HepG2 (cell line): ENCODE data around the gene CCDC74A. TPM values are rescaled to one million over a fixed set of nuclear protein-coding genes. Genes with fewer than 3 reads are reported as not detected.
"Not testable (repeated sequence)": the region's sequence is repeated elsewhere in the genome, so short reads cannot be mapped to it uniquely, and the experiment has no call there.

Source experiments
- ATAC-seq: fragments of 200-7000 bp; cut with Tn5 transposase; 3 replicates; pipeline ENCODE4 v1.9.1; 2020; ENCODE audit warnings: mild to moderate bottlenecking, moderate library complexity
- BruUV-seq: library from RNA; stranded (reverse); fragments of 400-500 nt; replicated peaks from 2 replicates; lab custom pipeline; 2021; lab: Mats Ljungman, UMichigan
- CTCF ChIA-PET: fragments of 300-600 bp; formaldehyde crosslinking; extraction: SDS; loops from one replicate; lab custom pipeline; 2021; ENCODE audit warnings: low total read pairs, inconsistent platforms, low intra/inter-chr PET ratio; lab: Yijun Ruan, JAX
- POLR2A ChIA-PET: fragments of 350-600 bp; sonication (Branson Sonifier 250); formaldehyde crosslinking; loops from one replicate; lab custom pipeline; 2020; ENCODE audit warnings: antibody characterized with exemption, inconsistent platforms; lab: Yijun Ruan, JAX
- DNase-seq: peaks from one replicate; pipeline ENCODE4 v3.0.0-alpha.2; 2015; ENCODE audit warnings: low spot score
- FAIRE-seq: peaks from 3 replicates; lab custom pipeline; 2011; peaks lifted over from hg19 to GRCh38; lab: Jason Lieb, UNC
- H2AFZ ChIP-seq: one replicate; pipeline ENCODE4 v1.6.1; 2011; ENCODE audit warnings: low read length, inconsistent platforms
- H3K27ac ChIP-seq: fragments of 300-600 bp; 3 replicates; pipeline ENCODE4 v1.8.0; 2011; ENCODE audit warnings: mixed run types, mild to moderate bottlenecking, mixed read lengths, low read length, inconsistent platforms; ENCODE audit not compliant: insufficient read depth; ENCODE audit errors: extremely low read length
- H3K27me3 ChIP-seq, 2 experiments: fragments of 200-600 bp in 1 of 2; 2 replicates in 1 of 2; 3 replicates in 1 of 2; pipeline versions ENCODE4 v1.6.0 to v1.8.0; 2011; ENCODE audit warnings: low read length in 2 of 2, mild to moderate bottlenecking in 2 of 2, moderate library complexity in 2 of 2, inconsistent platforms in 1 of 2; ENCODE audit not compliant: insufficient read depth in 2 of 2, control insufficient read depth in 1 of 2
- H3K36me3 ChIP-seq, 2 experiments: fragments of 200-600 bp in 1 of 2; replicated peaks in 1 of 2; 2 replicates in 1 of 2; 3 replicates in 1 of 2; pipeline versions ENCODE4 v1.5.1 to v1.8.0; 2011; ENCODE audit warnings: low read length in 2 of 2, inconsistent platforms in 1 of 2; ENCODE audit not compliant: insufficient read depth in 2 of 2, control insufficient read depth in 1 of 2
- H3K4me1 ChIP-seq: 2 replicates; pipeline ENCODE4 v1.5.1; 2012; ENCODE audit warnings: low read length, inconsistent platforms; ENCODE audit not compliant: insufficient read depth
- H3K4me2 ChIP-seq: 2 replicates; pipeline ENCODE4 v1.6.0; 2011; ENCODE audit warnings: low read depth, low read length, inconsistent platforms
- H3K4me3 ChIP-seq, 3 experiments: fragments of 200-600 bp in 1 of 3; sonication (generic), shearing (Covaris generic) in 1 of 3; replicated peaks in 1 of 3; 2 replicates each; pipeline ENCODE4 v1.5.1; 2011 to 2016; ENCODE audit warnings: low read length in 3 of 3, inconsistent platforms in 2 of 3, low read depth in 2 of 3, mild to moderate bottlenecking in 2 of 3, control low read depth in 1 of 3, mixed read lengths in 1 of 3; ENCODE audit not compliant: insufficient read depth in 1 of 3
- H3K79me2 ChIP-seq: one replicate; pipeline ENCODE4 v1.6.1; 2011; ENCODE audit warnings: low read length, inconsistent platforms; ENCODE audit not compliant: insufficient read depth
- H3K9ac ChIP-seq: 2 replicates; pipeline ENCODE4 v1.6.0; 2011; ENCODE audit warnings: mild to moderate bottlenecking, low read depth, low read length, inconsistent platforms; ENCODE audit not compliant: insufficient read depth
- H3K9me3 ChIP-seq: 2 replicates; pipeline ENCODE4 v1.5.1; 2012; ENCODE audit warnings: mild to moderate bottlenecking, low read length
- H4K20me1 ChIP-seq: 2 replicates; pipeline ENCODE4 v1.6.0; 2011; ENCODE audit warnings: inconsistent platforms, mild to moderate bottlenecking, low read length, moderate library complexity; ENCODE audit not compliant: insufficient read depth
- AGO2 ChIP-seq: fragments of 200-400 bp; formaldehyde crosslinking; optimal IDR thresholded peaks from 2 replicates; pipeline ENCODE3; 2017; ENCODE audit warnings: mild to moderate bottlenecking, low read depth, low read length, moderate library complexity
- DMAP1 ChIP-seq: IDR thresholded peaks from 2 replicates; pipeline ENCODE4 v1.6.1; 2016
- EP300 ChIP-seq, 3 experiments: sonication (generic) in 1 of 3; formaldehyde crosslinking in 1 of 3; IDR thresholded peaks; 2 replicates each; pipeline versions ENCODE4 v1.5.1 to v1.6.1; 2011 to 2020; ENCODE audit warnings: low read depth in 2 of 3, low read length in 2 of 3, borderline replicate concordance in 1 of 3, improper control_type of control experiment in 1 of 3, mild to moderate bottlenecking in 1 of 3, missing genetic modification reagents in 1 of 3, moderate library complexity in 1 of 3
- HNRNPUL1 ChIP-seq: fragments of 200-400 bp; formaldehyde crosslinking; IDR thresholded peaks from 2 replicates; pipeline ENCODE4 v1.6.1; 2017; ENCODE audit warnings: low read depth, mild to moderate bottlenecking, low read length, moderate library complexity
- KLF9 ChIP-seq: IDR thresholded peaks from 2 replicates; pipeline ENCODE4 v1.6.1; 2016; ENCODE audit warnings: low read depth
- SP2 ChIP-seq: sonication (generic); formaldehyde crosslinking; IDR thresholded peaks from 2 replicates; pipeline ENCODE4 v1.5.1; 2020; ENCODE audit warnings: mild to moderate bottlenecking, missing genetic modification reagents
- STAG1 ChIP-seq: sonication (generic); formaldehyde crosslinking; IDR thresholded peaks from 2 replicates; pipeline ENCODE4 v1.4.0; 2020; ENCODE audit warnings: missing genetic modification reagents
- WIZ ChIP-seq: sonication (generic); formaldehyde crosslinking; IDR thresholded peaks from 2 replicates; pipeline ENCODE4 v1.5.1; 2020; ENCODE audit warnings: mild to moderate bottlenecking, missing genetic modification reagents
- ZNF562 ChIP-seq: sonication (generic); formaldehyde crosslinking; IDR thresholded peaks from 2 replicates; pipeline ENCODE4 v1.8.0; 2022; ENCODE audit warnings: missing genetic modification reagents, borderline replicate concordance
- ZNF777 ChIP-seq: sonication (generic); formaldehyde crosslinking; IDR thresholded peaks from 2 replicates; pipeline ENCODE4 v1.4.0; 2020; ENCODE audit warnings: missing genetic modification reagents
- WGBS: methylation state at CpG from one replicate; pipeline ENCODE4 v1.1.6; 2017; ENCODE audit warnings: low lambda C conversion rate; 5-methylcytosine and 5-hydroxymethylcytosine counted together
- in situ Hi-C: cut with HindIII; loops from 2 replicates; pipeline ENCODE4 v1.10.0; 2017; ENCODE audit warnings: low pct_unique_long_range_greater_than_20kb; ENCODE audit not compliant: extremely low pct_ligation_motif_present
- intact Hi-C: fragments of 100-400 bp; cut with micrococcal nuclease; formaldehyde crosslinking; loops from one replicate; pipeline ENCODE4 v1.10.0; 2022; ENCODE audit not compliant: unreplicated experiment
- polyA plus RNA-seq, 8 experiments: library from polyadenylated mRNA; depleted of rRNA in 3 of 8; stranded (reverse) in 7 of 8; unstranded in 1 of 8; fragments of >200 nt; fragmentation: Illumina TruSeq in 4 of 8; extraction: Trizol in 4 of 8; gene quantifications; 2 replicates each; pipeline versions ENCODE4 v1.2.1 to v1.2.3, GENCODE V29; 2011 to 2016; ENCODE audit warnings: low read depth in 4 of 8, missing spikeins in 1 of 8, mixed read lengths in 1 of 8; ENCODE audit not compliant: insufficient read depth in 1 of 8
- total RNA-seq, 5 experiments: library from RNA; depleted of rRNA; stranded (reverse); fragments of >200 nt; fragmentation: Illumina TruSeq; extraction: Trizol; gene quantifications; 2 replicates each; pipeline ENCODE4 v1.2.3, GENCODE V29; 2016; ENCODE audit warnings: low read depth in 1 of 5
- TF ChIP-seq, protein P1 (sequence below): sonication (generic); formaldehyde crosslinking; IDR thresholded peaks from 2 replicates; pipeline ENCODE4 v1.5.0; 2020; ENCODE audit warnings: mild to moderate bottlenecking, missing genetic modification reagents, moderate library complexity
- TF ChIP-seq, protein P2 (sequence below): IDR thresholded peaks from 2 replicates; pipeline ENCODE4 v1.6.1; 2016; ENCODE audit warnings: mild to moderate bottlenecking, missing biosample characterization, missing genetic modification reagents
- TF ChIP-seq, protein P3 (sequence below): IDR thresholded peaks from 2 replicates; pipeline ENCODE4 v1.6.1; 2018; ENCODE audit warnings: missing genetic modification reagents

The CCDC74A gene
- total and polyA plus RNA-seq, 2 of the 13 experiments (the other 11 are each of a cell fraction or from before 2014, with no cell fraction given) = 0.15 to 0.17 TPM

DNA sequence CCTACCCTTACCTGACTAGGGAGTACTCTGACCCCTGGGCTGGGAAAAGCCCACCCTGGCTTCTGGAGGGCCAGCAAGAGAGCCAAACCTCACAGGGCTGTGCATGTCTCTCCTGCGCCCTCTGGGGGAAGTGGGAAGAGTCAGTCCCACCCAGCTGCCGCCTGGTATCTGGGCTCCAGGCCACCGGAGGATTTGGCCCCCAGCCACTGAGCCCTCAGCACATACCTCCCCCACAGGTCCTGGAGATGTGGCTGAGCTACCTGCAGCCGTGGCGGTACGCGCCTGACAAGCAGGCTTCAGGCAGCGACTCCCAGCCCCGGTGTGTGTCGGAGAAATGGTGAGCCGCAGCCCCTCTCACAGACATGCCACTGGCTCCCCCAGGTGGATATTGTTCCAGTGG, 11.1 kb upstream of the CCDC74A start:
- H3K4me2 ChIP-seq, H3K27me3 ChIP-seq, H3K9me3 ChIP-seq, H3K27ac ChIP-seq, H3K4me3 ChIP-seq, H3K79me2 ChIP-seq, H4K20me1 ChIP-seq, POLR2A ChIA-PET, BruUV-seq, H2AFZ ChIP-seq, H3K9ac ChIP-seq, H3K4me1 ChIP-seq, CTCF ChIA-PET, in situ Hi-C loops: not testable (repeated sequence)
- FAIRE-seq = peak; percentile 59
- intact Hi-C loops = loop anchor here (1.0 kb wide), 1 partner anchor 103 kb away; no protein-coding TSS in a partner anchor
- WGBS = 80% methylated on average over 9 of the region's 11 CpGs
- DNase-seq = peak; percentile 33
- ATAC-seq = peak; percentile 58
- peaks cover 22 to 28% of the 10 kb centered on the region in 2 experiments; a peak in 4 of 5 replicates for H3K36me3 ChIP-seq
- TF ChIP-seq AGO2 (peak; percentile 47), STAG1 (CRISPR knock-in tag) (peak; percentile 35)
- TF ChIP-seq, protein P1, sequence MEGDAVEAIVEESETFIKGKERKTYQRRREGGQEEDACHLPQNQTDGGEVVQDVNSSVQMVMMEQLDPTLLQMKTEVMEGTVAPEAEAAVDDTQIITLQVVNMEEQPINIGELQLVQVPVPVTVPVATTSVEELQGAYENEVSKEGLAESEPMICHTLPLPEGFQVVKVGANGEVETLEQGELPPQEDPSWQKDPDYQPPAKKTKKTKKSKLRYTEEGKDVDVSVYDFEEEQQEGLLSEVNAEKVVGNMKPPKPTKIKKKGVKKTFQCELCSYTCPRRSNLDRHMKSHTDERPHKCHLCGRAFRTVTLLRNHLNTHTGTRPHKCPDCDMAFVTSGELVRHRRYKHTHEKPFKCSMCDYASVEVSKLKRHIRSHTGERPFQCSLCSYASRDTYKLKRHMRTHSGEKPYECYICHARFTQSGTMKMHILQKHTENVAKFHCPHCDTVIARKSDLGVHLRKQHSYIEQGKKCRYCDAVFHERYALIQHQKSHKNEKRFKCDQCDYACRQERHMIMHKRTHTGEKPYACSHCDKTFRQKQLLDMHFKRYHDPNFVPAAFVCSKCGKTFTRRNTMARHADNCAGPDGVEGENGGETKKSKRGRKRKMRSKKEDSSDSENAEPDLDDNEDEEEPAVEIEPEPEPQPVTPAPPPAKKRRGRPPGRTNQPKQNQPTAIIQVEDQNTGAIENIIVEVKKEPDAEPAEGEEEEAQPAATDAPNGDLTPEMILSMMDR (CRISPR knock-in tag) = peak; percentile 45

DNA sequence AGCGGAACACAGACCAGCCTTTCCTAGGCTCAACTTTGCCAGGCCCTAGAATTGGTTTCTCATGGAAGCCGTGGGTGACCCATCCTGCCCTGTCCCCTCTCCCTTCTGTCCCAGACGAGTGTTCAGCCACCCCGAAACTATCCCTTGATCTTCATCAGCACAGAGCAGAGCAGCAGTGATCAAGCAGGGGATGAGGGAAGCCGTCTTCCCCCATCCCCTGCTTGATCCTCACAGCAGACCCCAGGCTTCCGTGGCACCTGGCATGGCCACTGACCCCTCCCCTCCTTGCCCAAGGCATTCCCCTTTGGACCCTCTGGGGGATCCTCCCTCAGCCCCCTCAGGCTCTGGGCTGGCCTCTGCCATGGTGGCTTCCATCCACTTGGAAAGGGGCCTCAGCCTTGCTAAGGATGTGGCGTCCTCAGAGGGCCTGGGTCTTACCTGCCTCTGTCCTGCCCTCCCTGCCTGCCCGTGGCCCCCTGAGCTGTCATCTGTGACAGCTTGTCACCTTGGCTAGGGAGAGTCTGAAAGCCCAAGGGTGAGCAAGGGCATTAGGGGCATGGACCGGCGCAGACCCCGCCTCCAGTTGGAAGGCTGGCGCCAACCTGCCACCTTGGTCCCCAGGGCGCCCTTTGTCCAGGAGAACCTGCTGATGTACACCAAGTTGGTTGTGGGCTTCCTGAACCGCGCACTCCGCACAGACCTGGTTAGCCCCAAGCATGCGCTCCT, 10.4 kb upstream of the CCDC74A start:
- Histone ChIP-seq H3K4me2 (no peak overlapping the region), H3K79me2 (no peaks in the 10 kb centered on the region), H3K27me3 (no peaks in the 10 kb centered on the region), H3K9ac (no peak overlapping the region), H3K4me3 (no peak overlapping the region), H3K27ac (no peak overlapping the region), H3K36me3 (peaks cover 22 to 27% of the 10 kb centered on the region in 2 experiments; a peak in 4 of 5 replicates), H3K4me1 (peaks cover 11% of the 10 kb centered on the region), H4K20me1 (no peaks in the 10 kb centered on the region), H2AFZ (no peak overlapping the region), H3K9me3 (no peaks in the 10 kb centered on the region)
- intact Hi-C loops = no loop called here
- FAIRE-seq (no peak), DNase-seq (no peak), ATAC-seq (no peak)
- POLR2A ChIA-PET = no interaction called here
- BruUV-seq = no TSS peak
- CTCF ChIA-PET = no interaction called here
- in situ Hi-C loops = no loop called here
- 98% methylated on average over 12 of the region's 17 CpGs for WGBS
- TF ChIP-seq, protein P2, sequence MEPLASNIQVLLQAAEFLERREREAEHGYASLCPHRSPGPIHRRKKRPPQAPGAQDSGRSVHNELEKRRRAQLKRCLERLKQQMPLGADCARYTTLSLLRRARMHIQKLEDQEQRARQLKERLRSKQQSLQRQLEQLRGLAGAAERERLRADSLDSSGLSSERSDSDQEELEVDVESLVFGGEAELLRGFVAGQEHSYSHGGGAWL (CRISPR knock-in tag) = no peak
- TF ChIP-seq EP300 (IDR thresholded peaks at IDR 0.05; ENCODE audit: low read depth in 2 of 2, low read length in 2 of 2) (no peak), EP300 (CRISPR knock-in tag; IDR thresholded peaks at IDR 0.05; ENCODE audit: borderline replicate concordance) (no peak), WIZ (no peak), KLF9 (CRISPR knock-in tag) (no peak), SP2 (CRISPR knock-in tag) (no peak), DMAP1 (no peak), ZNF777 (CRISPR knock-in tag) (no peak), ZNF562 (no peak), HNRNPUL1 (no peak)
- TF ChIP-seq, protein P3, sequence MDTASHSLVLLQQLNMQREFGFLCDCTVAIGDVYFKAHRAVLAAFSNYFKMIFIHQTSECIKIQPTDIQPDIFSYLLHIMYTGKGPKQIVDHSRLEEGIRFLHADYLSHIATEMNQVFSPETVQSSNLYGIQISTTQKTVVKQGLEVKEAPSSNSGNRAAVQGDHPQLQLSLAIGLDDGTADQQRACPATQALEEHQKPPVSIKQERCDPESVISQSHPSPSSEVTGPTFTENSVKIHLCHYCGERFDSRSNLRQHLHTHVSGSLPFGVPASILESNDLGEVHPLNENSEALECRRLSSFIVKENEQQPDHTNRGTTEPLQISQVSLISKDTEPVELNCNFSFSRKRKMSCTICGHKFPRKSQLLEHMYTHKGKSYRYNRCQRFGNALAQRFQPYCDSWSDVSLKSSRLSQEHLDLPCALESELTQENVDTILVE (CRISPR knock-in tag) = no peak
